ENCODE data around the gene CD276.

Gene CD276

DNA sequence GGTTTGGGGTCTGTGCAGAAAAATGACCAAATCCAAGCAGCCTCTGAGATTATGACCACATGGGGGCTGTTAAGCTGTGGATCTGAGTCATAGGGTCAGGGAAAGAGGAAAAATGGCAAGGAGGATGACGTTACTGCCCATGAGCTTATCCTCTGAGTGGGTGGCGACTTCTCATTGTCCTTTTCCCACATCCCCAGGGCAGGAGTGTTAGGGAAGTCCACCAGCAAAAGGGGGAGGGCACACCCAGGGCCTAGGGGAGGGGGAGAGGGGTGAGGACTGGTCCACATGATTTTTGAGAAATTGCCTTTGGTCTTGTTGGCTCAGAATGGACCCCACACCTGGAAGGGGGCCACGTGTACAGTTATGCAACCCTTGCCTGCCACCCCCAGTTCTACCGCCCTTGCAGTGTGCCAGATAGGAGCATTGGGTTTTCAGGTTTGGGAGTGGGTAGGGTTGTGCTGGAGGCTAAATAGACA is 2.6 kb downstream of the CD276 start:
- CTCF ChIA-PET = interaction anchor here (0.6 to 2.5 kb wide), 4 partner anchors 10 to 211 kb away, joined by 3 to 10 read pairs (median 8); no protein-coding TSS in a partner anchor
- TF ChIP-seq, protein P1, sequence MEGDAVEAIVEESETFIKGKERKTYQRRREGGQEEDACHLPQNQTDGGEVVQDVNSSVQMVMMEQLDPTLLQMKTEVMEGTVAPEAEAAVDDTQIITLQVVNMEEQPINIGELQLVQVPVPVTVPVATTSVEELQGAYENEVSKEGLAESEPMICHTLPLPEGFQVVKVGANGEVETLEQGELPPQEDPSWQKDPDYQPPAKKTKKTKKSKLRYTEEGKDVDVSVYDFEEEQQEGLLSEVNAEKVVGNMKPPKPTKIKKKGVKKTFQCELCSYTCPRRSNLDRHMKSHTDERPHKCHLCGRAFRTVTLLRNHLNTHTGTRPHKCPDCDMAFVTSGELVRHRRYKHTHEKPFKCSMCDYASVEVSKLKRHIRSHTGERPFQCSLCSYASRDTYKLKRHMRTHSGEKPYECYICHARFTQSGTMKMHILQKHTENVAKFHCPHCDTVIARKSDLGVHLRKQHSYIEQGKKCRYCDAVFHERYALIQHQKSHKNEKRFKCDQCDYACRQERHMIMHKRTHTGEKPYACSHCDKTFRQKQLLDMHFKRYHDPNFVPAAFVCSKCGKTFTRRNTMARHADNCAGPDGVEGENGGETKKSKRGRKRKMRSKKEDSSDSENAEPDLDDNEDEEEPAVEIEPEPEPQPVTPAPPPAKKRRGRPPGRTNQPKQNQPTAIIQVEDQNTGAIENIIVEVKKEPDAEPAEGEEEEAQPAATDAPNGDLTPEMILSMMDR (conservative IDR thresholded peaks at IDR 0.05; ENCODE audit: low read depth) = no peak
- DNase-seq (ENCODE audit: low spot score) = peak; percentile 71
- peak overlapping the region; percentile 71 for H3K27ac ChIP-seq
- POLR2A ChIA-PET (ENCODE audit: low non-redundant PET) = no interaction called here

DNA sequence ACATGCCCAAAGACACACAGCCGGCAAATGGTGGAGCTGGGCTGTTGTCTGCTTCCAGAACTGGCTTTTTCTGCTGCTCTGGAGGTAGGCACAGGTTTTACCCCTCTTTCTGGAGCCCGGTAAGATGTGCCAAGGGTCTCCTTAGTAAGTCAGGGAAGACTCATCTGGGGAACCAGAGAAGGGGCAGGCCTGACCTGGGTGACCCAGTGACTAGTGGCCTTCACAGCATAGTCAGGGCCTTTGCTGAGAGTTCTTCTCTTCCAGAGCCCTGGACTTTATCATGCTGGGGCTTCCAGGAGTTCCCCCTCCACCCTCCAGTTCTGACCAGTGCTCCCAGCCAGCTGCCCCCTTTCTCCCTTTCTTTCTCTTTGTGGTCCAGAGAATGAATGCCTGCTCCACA is 3.2 kb downstream of the CD276 start:
- ChIA-PET CTCF (interaction anchor here (0.7 to 2.5 kb wide), 2 partner anchors 10 to 17 kb away, joined by 3 to 10 read pairs; no protein-coding TSS in a partner anchor), POLR2A (ENCODE audit: low non-redundant PET) (no interaction called here)
- peak overlapping the region; percentile 71 for H3K27ac ChIP-seq
- TF ChIP-seq, protein P1 (conservative IDR thresholded peaks at IDR 0.05; ENCODE audit: low read depth) = no peak
- no peak for DNase-seq (ENCODE audit: low spot score)

DNA sequence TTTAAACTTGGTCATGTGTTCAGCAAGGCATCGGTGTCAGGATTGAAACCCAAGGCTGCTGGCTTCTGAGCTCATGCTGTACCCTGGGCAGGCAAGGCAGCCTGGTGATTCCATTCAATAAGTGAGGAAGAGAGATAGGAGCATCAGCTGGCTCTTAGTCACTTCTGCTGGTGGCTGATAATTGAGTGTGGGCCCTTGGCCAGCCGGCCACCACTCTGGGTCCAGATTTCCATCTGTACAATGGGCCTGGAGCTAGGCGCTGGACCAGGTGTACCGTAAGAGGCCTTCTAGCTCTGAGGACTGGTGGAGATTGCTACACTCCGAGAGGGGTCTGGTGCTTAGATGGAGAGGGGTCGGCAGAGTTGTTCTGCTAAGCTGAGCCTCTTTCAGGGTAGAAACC is 4.3 kb downstream of the CD276 start:
- ChIA-PET POLR2A (ENCODE audit: low non-redundant PET) (interaction anchor here (0.6 kb wide), 1 partner anchor 241 kb away, joined by 3 read pairs; no protein-coding TSS in a partner anchor), CTCF (interaction anchor here (0.6 to 1.1 kb wide), 4 partner anchors 12 to 257 kb away, joined by 3 read pairs; no protein-coding TSS in a partner anchor)
- DNase-seq (ENCODE audit: low spot score) = no peak
- H3K27ac ChIP-seq = peak overlapping the region; percentile 71
- TF ChIP-seq, protein P1 (conservative IDR thresholded peaks at IDR 0.05; ENCODE audit: low read depth) = no peak

DNA sequence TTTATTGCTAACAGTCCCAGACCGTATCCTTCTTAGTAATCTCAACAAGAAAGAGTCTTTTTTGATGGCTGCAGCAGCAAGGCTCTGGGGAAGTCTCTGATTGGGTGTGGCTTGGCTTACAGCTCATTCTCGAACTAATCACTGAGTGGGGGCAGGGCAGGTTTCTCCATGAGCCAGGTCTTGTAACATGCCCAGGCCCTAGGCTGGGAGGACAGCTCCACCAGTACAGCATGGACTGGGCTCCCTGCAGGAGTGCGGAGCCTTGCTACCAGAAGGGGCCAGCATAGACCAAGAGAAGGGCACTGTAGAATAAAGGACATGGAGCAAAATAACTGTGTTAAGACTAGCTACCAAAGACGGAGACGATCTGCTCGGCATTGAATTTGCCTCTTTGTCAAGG is 7.2 kb downstream of the CD276 start:
- CTCF ChIA-PET = interaction anchor here (0.8 to 2.3 kb wide), 2 partner anchors 13 to 14 kb away, joined by 3 to 9 read pairs; no protein-coding TSS in a partner anchor
- H3K27ac ChIP-seq = peak overlapping the region; percentile 39
- TF ChIP-seq, protein P1 (conservative IDR thresholded peaks at IDR 0.05; ENCODE audit: low read depth) = no peak
- DNase-seq (ENCODE audit: low spot score) = peak; percentile 69
- POLR2A ChIA-PET (ENCODE audit: low non-redundant PET) = no interaction called here

DNA sequence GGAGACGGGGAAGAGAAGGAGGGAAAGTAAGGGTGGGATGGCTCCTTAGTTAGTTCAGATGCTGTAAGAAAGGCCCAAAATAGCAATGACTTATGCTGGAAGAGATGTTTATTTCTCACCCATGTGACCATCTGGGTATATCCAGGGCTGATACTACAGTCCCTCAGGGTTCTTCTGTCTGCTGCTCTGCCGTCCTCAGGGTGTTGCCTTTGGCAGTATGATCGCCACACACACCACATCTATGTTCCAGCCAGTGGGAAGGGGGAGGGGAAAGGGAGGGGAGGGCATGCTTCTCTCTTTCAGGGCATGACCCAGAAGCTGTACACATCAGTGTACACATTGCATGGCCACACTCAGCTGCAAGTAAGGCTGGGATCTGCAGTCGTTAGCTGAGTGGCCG is 10.2 kb downstream of the CD276 start:
- POLR2A ChIA-PET (ENCODE audit: low non-redundant PET) = no interaction called here
- TF ChIP-seq, protein P1 (conservative IDR thresholded peaks at IDR 0.05; ENCODE audit: low read depth) = no peak
- no peak for DNase-seq (ENCODE audit: low spot score)
- no peak overlapping the region for H3K27ac ChIP-seq
- CTCF ChIA-PET = interaction anchor here (0.7 to 1.6 kb wide), 4 partner anchors 10 to 57 kb away, joined by 3 to 7 read pairs (median 5); no protein-coding TSS in a partner anchor

DNA sequence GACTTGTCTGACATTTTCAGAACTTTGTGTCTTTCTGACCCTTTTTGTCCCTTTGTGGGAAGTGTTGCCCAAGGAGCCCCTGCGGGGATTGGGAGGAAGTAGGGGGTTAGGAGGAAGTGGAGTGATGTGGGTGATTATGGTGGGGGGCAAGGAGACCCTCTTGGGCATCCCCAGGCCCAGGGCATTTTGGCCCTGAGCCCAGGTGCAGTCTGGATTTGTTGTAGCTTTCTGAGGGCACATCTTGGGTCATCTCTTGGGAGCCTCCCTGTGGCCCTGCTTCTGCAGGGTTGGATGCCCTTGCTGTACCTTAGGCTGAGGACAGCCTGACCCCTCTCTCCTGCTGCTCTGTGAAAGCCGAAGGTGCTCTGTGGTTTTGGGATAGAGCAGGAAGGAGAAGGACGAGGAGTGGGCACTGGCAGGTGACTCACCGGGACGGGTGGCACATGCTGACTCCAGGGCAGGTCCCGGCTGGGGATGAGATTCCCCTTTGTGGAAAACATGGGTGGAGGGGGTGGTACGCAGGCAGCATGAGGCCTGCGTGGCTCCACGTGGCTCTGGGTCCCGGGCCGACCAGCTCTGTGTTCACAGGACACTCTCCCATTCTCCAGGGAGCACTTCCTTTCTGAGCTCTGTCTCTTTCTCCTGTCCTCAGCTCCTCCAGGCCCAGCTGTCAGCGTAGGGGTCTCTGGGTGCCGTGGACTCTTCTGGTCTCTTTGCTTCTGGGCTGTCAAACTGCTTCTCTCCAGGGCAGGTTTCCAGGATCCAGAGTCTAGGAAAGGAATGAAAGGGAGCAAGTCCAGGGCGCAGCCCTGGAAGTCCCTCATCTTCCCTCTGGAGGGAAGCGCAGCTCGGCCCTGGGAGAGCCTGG is 11.8 kb downstream of the CD276 start:
- TF ChIP-seq, protein P1 (conservative IDR thresholded peaks at IDR 0.05; ENCODE audit: low read depth) = no peak
- peak overlapping the region; percentile 84 for H3K27ac ChIP-seq
- DNase-seq (ENCODE audit: low spot score) = no peak
- POLR2A ChIA-PET (ENCODE audit: low non-redundant PET) = no interaction called here
- CTCF ChIA-PET = interaction anchor here (0.6 to 4.5 kb wide), 3 partner anchors 19 to 378 kb away, joined by 3 to 79 read pairs (median 4); no protein-coding TSS in a partner anchor

All from RWPE1 (cell line).